RPMI8226 (cell line): Measurements from ENCODE around the gene MAPK8.
A peak's percentile ranks its signal among the peaks of the same experiment; 100 is the strongest.

Experiments used
- DNase-seq: peaks from one replicate; pipeline ENCODE4 v3.0.0-alpha.2; 2015

MAPK8 gene

DNA sequence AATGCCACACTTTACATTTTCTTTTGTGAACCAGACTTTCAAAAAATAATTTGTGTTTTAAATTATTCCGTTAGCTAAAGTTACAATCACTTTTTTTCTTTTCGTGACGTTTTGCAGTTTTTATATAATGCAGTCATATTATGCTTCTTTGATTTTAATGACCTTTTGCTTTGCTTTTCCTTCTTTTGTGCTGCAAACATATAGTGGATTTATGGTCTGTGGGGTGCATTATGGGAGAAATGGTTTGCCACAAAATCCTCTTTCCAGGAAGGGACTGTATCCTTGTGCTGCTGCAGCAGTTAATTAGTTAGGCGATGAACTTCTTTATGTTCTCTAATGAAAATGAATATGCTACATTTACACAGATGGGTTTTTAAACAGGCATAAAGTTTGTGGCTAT, 117.4 kb downstream of the MAPK8 start:
- DNase-seq: no peak

DNA sequence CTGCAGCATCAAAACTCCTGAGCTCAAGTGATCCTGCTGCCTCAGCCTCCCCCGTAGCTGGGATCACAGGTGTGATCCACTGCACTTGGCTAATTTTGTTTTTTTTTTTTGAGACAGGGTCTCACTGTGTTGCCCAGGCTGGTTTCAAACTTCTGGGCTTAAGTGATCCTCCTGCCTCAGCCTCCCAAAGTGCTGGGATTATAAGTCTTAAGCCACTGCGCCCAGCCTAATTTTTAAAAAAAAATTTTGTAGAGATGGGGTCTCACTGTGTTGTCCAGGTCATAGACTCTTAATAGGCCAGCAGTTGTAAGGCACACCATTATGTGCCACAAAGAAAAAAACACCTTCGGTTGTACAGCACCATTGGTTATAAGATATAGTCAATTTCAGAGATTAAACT, 122.4 kb downstream of the MAPK8 start:
- no peak for DNase-seq

DNA sequence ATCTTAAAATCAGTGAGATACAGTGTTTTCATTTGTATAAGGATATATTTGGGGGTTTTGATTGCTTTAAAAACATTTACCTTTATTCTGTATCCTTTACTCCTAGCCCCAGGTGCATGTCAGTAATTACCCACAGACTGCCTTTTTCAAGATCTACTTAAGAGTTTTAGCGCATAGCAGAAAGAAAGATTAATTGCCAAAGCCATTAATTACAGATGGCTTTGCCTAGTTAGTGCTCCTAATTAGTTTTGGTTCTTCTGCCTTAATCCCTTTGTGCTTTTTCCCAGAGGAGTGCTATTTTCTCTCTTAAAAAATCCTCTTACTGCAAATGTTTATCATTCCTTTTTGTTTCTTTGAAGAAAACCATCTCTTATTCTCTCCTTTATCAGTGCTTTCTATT, 122.8 kb downstream of the MAPK8 start:
- no peak for DNase-seq

DNA sequence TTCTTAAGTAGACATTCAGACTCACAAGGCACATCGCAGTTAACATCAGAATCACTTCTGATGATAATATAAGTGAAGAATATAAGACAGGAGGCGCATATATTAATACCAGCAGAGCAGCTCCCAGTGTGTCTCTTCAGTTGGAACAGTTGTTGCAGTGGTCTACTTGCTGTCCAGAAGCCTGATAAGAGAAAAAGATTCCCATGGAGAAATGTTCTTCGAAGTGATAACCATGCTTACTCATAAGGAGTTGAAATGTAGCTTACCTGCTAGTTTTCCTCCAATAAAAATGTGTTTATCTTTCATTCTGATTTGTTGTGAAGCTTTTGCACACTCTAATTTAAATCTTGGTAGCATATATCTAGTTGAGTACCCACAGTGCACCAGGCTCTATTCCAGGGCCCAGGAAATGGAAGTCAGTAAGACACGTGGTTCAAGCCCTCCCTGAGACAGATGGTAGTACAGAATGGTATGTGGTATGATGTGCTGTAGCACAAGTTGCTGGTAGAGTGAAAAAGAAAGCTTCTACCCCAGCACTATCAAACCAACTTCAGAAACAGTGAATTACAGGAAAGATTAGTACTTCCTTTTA, 124.0 kb downstream of the MAPK8 start:
- no peak for DNase-seq

- no peak for DNase-seq
Observed at GRCh38 chr10:48431871-48432270, 125.4 kb downstream of the MAPK8 start.

GRCh38 chr10:48437546-48437945, 131.1 kb downstream of the MAPK8 start:
- DNase-seq: no peak

DNA sequence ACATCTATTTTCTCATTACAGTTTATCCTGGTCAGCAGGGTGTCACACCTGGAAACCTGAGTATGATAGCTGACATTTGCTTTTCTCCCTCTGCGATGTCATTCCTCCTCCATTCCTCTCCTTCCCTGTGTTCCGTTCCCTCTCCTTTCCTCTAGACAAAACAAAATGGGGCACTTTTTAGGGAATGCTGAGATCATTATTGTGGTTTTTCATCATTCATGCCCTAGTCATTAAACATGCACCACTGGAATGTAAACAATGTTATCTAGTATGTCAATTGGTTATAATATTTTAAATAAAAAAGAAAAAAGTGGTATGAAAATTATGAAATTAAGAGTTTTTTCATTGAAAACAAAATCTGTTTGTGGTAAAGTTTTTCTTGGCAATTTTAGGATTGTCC, 132.6 kb downstream of the MAPK8 start:
- DNase-seq: no peak

DNA sequence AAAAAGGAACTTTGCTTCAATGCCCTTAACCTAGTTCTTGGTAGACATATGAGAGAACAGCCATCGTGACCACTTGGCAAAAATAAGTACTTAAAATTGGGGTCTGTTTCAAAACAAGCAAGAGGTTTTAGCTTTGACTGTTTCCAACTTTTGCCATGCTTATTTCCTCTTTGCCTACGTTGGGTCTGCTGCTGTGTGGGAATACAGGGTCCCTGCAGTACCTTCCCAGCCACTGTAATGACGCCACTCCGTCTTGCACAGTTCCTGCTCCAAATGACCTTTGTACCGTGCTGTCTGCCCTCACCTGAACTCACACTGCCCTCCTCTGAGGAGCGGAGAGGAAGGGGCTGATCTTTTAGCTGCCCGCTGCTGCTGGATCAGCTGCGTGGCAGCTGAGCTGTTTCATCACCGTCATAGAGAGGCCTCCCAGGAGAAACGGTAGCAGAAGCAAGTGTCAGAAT, 133.1 kb downstream of the MAPK8 start:
- no peak for DNase-seq

DNA sequence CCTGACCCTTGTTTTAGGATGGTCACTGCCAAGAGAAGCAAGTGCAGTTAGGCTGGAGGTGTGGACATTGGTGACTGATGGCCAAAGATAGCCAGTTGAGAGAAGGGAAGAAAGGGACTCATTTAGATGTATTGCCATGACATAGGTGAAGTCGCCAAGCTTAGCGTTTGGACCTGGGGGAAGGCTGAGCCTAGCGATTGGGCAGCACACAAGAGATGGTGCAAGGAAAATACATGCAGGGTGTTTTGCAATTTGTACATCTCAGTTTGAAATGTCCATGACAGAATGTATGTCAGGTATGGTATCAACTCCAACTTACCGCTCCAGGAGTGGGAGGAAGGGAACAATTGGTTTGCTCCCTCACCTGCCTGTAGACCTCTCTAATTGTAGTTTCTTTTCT, 134.3 kb downstream of the MAPK8 start:
- DNase-seq: no peak

DNA sequence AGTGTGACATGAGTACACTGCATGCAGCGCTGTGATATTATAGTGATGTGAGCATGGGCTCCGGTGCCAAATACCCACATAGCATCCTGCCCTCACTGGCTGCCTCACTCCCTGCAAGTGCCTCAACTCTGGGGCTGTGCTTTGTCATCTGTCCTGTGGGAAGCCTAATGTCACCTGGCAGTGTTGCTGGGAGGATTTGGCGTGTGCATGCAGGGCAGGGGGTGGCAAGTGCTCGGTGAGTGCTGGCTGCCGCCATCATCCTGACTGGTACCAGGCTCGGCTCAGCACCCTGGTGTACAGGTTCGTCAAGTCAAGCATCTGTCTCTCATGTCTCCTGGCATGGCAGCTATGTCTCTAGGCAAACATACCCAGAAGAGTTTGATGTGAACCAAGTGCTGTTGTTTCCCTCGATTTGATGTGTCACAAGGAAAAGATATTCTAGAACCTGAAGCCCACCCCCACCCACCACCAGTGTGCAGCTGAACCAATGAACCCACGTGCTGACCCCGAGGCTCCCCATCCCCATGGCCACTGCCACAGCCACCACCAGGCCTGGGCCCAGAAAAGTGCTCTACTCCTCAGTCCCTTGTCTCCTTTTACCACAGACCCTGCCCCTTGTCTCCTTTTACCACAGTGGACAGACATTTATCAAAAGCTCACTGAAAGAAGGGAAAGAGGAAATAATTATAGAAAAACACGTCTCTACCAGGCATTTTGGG, 135.8 kb downstream of the MAPK8 start:
- no peak for DNase-seq

DNA sequence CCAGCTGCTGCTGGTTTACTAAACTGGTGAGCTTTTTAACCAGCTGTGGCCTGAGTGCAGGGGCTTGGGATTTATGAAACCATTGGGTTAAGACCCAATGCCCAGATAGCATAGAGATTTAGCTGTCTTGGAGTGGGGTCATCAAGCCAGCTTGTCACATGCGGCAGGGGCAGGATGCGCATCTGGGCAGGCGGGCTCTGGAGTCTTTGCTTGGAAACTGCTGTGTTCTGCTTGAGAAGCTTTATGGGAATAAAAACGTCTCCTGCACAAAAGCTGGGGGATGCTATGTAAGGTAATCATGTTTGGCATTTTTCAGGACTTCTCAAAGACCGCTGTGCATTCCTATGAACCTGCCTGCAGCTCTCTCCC, 136.3 kb downstream of the MAPK8 start:
- DNase-seq: no peak

GRCh38 chr10:48444266-48444665, 137.8 kb downstream of the MAPK8 start:
- DNase-seq: peak; percentile 42

DNA sequence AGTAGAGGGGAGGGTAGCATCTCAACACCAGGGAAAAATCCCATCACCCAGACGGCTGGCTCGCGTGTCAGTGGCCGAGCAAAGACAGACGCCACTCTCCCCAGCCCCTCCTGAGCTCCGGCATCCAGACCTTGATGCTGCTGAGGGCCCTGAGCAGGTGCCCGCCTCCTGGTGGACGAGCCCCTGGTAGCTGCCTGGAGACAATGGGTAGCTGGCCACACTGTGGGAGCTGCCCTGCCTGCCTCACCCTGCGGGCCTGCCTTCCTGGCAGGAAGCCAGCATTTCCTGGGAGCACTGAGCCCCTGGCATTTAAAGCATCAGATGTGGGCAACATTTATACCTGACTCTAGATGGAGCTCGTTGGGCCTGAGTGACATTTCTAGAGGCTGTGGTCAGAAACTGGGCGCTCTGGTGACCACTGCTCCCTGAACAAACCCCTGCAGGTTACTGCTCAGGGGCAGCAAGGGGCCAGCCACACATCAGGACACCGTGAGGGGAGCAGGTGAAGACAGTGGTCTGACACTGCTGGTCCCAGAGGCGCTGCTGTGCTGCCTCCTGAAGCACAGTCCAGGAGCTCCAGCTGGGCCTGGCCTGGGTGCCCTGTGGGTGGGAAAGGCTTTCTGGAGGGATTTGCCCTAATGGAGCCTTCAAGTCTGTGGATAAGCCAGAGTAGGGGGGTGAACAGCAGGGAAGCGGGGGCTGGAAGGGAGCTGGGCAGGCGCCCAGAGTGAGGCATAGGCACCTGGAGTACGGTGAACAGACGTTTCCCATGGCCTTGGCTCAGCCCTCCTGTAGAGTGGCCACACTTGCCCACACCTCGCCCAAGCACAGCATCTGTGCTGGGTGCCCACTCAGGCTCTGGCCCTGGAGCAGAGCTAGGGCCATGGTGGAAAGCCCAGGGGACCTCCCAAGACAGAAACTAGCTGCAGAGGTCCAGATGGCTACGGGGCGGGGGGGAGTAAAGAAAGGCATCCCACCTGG, 138.7 kb downstream of the MAPK8 start:
- peak; percentile 32 for DNase-seq

DNA sequence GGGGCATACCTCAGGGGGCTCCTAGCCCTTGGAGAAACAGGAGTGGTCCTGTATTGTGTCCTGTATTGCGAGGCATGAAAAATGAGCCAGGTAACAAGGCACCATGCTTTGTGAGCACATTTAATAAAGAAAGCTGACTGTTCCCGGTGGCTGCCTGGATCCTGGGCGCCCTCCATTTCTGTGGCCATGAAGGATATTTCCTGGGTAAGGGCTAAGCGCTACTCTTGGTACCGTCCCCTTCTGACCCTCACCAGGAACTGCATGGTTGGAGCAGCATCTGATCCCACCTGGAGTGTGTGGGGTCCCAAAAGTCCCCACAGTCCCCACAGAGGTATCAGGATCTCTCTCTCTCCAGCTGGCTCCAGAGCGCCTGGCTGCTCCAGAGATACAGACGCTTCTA, 139.5 kb downstream of the MAPK8 start:
- DNase-seq: no peak

DNA sequence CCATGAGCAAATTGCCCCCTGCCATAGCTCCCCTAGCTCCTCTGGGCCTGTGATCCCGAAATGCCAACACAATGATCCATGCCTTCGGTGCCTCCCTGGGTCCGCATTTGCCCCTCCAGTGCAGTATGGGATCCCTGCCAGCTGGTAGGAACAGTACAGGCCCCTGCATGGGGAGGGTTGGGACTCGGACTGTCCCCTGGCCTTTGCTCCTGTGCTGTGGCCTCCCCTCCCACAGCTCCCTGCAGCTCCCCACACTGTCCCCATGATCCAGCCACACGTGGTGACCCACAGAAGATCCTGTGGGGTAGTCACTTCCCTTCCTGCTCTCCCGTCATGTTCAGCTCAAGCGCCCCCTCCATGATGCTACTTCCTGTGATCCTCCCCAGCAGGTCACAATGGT, 140.3 kb downstream of the MAPK8 start:
- no peak for DNase-seq

DNA sequence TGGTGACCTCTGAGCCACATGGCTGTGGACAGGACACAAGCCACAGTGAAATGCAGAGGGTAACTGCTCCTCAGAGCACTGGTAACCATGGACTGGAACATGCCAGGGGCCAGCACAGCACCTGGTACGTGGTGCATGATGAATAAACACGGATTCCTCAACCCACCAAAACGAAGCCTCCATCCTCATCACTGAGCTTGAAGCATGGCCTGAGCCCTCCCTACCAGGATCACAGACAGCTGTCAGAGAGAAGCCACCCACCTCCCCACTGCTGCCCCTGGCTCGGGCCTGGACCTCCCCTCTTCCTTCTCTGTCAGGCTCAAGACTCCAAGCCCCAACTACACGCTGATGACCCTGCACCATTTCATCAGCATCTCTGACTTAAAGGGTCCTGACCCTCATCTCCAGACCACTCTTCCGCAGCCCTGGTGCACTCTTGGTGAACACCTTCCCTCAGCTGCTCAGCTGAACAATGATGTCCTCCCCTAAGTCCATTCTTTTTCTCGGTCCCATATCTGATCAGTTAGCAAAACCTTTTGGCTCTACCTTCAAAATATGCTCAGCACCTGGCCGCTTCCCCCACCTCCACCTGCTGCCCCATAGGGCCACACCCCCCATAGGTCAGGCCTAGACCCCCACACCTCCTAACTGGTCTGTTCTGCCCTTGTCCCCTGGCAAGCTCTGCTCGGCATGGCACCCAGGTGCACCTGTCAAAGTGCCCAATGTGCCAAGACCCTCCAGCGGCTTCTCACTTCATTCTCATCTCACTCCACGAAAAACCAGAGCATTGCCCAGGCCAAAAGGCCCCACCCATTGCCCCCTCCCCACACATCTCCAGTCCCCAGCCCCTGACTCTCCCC, 141.1 kb downstream of the MAPK8 start:
- DNase-seq: no peak

DNA sequence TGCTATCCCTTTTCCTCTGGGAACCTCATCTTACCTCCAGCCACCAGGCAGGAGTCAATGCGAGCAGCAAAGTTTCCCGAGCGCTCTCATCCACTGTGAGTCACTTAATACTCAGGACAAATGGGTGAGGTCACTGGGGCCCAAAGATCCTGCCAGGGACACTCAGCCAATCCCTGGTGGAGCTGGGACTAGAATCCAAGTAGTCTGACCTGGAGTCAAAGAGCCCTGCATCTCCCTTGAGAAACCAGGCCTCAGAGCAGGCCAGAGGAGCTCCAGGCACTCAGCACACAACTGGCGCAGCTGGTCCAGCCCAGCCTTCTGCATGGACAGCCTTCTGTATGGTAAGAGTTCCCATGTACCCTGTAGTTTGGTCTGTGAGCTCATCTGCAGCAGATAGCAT, 142.3 kb downstream of the MAPK8 start:
- DNase-seq: no peak

GRCh38 chr10:48449501-48450232, 143.2 kb downstream of the MAPK8 start:
- no peak for DNase-seq

GRCh38 chr10:48450233-48450740, 143.8 kb downstream of the MAPK8 start:
- DNase-seq: no peak

GRCh38 chr10:48450741-48451466, 144.4 kb downstream of the MAPK8 start:
- DNase-seq: no peak
